GM20000 (cell line): ENCODE data around the gene GKAP1.

Source experiments
- DNase-seq: peaks from one replicate; pipeline ENCODE4 v3.0.0; 2012; ENCODE audit warnings: low spot score
- TF ChIP-seq, protein P1 (sequence below): IDR thresholded peaks from 2 replicates; pipeline ENCODE4 v1.5.1; 2012; ENCODE audit warnings: mild to moderate bottlenecking, control low read depth; ENCODE audit errors: extremely low read depth, missing control alignments

The GKAP1 gene

DNA sequence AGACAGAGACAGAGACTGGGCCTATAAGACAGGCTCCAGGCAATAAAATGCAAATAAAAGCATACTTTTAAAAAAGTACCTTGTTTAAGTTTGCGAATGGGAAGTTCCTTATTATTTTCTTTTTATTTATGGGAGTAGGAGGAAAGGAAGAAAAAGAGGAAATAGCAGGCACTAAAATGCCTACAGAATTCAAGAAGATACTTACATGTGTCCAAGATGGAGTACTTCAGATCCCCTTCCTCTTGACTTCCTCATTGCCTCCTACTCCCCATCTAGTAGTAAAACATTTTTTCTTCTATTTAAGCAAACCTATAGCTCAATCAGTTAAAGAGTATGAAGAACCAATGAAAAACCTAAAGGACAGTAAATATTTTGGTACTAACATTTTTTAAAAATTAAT is 24.8 kb downstream of the GKAP1 start:
- TF ChIP-seq, protein P1, sequence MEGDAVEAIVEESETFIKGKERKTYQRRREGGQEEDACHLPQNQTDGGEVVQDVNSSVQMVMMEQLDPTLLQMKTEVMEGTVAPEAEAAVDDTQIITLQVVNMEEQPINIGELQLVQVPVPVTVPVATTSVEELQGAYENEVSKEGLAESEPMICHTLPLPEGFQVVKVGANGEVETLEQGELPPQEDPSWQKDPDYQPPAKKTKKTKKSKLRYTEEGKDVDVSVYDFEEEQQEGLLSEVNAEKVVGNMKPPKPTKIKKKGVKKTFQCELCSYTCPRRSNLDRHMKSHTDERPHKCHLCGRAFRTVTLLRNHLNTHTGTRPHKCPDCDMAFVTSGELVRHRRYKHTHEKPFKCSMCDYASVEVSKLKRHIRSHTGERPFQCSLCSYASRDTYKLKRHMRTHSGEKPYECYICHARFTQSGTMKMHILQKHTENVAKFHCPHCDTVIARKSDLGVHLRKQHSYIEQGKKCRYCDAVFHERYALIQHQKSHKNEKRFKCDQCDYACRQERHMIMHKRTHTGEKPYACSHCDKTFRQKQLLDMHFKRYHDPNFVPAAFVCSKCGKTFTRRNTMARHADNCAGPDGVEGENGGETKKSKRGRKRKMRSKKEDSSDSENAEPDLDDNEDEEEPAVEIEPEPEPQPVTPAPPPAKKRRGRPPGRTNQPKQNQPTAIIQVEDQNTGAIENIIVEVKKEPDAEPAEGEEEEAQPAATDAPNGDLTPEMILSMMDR = no peak
- no peak for DNase-seq

GRCh38 chr9:83778164-83778563 is 39.4 kb downstream of the GKAP1 start:
- DNase-seq = no peak
- TF ChIP-seq, protein P1 = no peak

DNA sequence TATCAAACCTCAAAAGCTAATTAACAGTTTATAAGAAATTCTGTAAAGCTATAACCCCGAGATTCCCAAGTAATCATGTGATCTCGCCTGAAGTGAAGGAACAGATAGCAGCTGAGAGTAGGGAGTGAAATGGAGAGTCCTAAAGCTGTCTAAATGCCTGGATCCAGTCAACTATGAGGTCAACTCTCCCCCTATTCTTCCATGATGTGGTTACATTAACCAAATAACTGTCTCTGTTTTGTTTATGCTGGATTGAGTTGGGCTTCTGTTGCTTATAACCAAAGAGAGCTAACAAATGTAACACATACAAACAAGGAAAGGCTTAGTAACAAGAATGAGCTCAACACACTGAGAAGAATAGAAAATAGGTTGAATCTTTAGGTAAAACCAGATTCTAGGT is 41.6 kb downstream of the GKAP1 start:
- no peak for DNase-seq
- TF ChIP-seq, protein P1 = no peak

GRCh38 chr9:83772860-83773259 is 44.7 kb downstream of the GKAP1 start:
- no peak for DNase-seq
- TF ChIP-seq, protein P1 = no peak

DNA sequence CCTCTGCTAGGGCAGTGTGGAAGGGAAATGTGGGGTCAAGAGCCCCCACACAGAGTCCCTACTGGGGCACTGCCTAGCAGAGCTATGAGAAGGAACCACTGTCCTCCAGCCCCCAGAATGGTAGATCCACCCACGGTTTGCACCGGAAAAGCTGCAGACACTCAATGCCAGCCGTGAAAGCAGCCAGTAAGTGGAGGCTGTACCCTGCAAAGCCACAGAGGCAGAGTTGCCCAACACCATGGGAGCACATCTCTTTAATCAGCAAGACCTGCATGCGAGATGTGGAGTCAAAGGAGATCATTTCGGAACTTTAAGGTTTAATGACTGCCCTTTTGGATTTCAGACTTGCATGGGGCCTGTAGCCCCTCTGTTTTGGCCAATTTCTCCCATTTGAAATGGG is 52.2 kb downstream of the GKAP1 start:
- TF ChIP-seq, protein P1 = no peak
- no peak for DNase-seq

- TF ChIP-seq, protein P1 = no peak
- no peak for DNase-seq
Observed at GRCh38 chr9:83754383-83754977, 63.1 kb downstream of the GKAP1 start.

GRCh38 chr9:83749706-83750105 is 67.9 kb downstream of the GKAP1 start:
- DNase-seq = no peak
- TF ChIP-seq, protein P1 = no peak

DNA sequence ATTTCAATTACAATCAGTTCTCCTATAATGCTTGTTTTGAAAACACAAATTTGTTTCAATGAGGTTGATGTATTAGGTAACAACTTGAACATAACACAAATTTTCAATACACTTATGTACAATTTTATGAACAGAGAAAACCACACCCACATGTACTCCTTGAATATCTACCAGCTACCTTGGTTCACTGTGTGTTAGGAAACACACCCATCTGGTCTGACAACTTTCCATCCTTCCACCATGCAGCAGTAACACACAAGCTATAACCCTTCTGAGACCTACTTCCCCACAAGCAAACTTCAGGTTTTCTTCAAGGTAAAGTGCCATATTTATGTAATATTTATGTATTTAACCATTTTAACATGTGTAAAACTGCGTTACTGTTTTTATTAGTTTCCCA is 73.4 kb downstream of the GKAP1 start:
- TF ChIP-seq, protein P1 = no peak
- DNase-seq = no peak
